ENCODE data around the gene DPH7.
"Not testable (repeated sequence)": the region's sequence is repeated elsewhere in the genome, so short reads cannot be mapped to it uniquely, and the experiment has no call there.

Gene DPH7

DNA sequence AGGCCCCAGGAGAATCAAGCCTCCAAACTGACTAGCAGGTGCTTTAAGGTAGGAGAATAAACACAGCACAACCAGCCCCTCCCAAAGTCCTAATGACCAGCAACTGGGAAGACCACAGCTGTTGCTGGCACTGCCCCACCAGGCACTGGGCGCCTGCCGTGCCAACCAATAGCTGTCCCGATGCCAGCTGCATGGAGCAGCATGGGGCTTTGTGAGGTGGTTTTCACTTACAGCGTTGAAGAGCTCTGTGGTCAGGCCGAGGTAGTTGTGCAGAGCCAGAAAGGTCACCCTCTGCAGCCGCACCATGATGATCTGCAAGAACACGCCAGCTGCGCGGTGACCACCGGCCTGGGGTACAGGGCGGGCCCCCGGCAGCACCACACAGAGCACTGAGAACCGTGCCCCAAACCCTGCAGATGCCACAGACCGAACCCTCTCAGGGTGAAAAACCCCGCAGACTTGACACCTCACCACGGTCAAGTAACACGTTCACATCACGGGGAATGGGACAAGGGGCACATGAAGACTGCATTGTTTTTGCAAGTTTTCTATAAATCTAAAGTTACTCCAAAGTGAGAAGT lies 57.2 kb downstream of the DPH7 start:
- peak in 1 of 51 donors; percentile 12 for DNase-seq

DNA sequence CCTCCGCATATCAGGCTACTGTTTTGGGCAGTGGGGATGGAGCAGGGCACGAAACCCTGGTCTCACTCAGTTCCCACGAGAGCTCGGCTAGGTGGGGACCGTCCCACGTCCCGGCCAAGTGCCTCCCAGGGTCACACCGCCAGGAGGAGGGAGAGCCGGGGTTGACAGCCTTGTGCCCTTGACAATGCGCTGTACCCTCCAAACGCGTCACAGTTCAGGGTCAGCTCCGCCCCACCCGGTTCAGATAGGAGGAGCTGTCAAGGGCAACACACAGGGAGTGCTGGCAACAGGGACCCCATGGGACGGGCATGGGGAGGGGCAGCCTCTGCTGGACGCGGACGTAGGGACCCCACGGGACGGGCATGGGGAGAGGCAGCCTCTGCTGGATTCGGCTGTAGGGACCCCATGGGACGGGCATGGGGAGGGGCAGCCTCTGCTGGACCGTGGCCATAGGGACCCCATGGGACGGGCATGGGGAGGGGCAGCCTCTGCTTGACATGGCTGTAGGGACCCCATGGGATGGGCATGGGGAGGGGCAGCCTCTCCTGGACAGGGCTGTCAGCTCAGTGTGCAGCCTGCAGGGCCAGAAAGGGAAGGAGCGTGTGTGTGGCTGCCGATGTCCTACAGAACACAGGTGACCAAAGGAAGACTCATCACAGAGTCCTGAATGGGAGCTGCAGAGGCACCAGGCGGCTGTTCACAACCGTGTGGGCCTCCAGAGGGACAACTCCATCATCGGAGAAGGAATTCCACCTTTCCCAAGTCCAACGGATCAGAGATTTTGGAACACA lies 57.9 kb downstream of the DPH7 start:
- no peak for DNase-seq

DNA sequence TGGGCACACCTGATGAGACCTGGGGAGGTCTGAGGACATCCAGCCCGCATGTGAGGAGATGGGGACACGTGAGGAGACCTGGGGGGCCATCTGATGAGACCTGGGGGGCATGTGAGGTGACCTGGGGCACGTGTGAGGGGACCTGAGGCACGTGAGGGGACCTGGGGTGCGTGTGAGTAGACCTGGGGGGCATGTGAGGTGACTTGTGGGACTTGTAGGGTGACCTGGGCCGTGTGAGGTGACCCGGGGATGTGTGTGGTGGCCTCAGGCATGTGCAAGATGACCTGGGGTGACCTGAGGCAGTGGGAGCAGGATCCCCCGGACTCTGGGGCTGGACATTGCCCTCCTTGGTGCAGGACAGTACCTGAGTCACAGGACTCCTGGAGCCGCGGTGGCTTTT lies 59.2 kb downstream of the DPH7 start:
- no peak for DNase-seq

DNA sequence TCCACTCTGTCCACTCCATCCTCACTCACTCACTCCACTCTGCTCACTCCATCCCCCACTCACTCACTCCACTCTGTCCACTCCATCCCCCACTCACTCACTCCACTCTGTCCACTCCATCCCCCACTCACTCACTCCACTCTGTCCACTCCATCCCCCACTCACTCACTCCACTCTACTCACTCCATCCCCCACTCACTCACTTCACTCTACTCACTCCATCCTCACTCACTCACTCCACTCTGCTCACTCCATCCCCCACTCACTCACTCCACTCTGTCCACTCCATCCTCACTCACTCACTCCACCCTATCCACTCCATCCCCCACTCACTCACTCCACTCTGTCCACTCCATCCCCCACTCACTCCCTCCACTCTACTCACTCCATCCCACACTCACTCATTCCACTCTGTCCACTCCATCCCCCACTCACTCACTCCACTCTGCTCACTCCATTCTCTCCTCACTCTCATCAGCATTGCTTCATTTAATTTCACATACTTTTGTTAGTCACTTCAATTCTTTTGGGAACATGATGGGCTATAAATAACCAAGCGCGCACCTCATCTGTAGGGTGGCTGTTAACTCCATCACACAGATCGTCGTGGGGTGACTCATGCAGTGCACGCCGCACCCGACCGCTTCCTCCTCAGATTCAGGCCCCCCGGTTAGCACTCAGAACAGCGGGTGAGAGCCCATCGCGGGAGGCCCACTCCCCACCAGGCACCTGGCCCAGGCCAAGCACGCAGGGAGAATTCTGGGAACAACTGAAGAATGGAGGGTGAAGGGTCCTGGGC lies 59.9 kb downstream of the DPH7 start:
- peak in 2 of 51 donors; percentile 24 to 25 for DNase-seq

DNA sequence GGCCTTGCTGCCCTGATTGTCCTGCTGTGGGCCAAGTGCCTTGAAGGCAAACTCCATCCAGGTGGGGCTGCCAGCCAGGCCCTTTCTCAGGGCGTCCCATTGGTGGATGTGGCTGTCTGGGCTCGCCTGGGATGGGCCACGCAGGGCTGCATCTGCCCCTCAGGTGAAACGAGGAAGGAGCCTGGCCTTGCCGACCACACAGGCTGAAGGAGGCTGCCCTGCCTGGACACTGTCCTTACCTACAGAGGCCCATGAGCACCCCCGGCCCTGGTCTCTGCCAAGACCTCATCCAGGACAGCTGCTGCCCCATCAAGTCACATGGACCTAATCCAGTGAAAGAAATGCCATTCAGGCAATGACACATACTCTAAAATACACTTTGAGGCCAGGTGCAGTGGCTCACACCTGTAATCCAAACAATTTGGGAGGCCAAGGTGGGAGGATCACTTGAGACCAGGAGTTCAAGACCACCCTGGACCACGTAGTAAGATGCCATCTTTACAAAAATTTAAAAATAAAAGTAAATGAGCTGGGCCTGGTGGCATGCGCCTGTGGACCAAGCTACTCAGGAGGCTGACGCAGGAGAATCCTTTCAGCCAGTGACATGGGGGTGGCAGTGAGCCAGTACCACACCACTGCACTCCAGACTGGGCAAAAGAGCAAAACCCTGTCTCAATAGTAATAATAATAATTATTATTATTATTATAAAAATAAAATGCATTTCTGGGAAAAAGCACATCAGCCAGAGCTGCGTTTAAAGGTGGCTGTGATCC lies 62.4 kb downstream of the DPH7 start:
- DNase-seq = no peak

DNA sequence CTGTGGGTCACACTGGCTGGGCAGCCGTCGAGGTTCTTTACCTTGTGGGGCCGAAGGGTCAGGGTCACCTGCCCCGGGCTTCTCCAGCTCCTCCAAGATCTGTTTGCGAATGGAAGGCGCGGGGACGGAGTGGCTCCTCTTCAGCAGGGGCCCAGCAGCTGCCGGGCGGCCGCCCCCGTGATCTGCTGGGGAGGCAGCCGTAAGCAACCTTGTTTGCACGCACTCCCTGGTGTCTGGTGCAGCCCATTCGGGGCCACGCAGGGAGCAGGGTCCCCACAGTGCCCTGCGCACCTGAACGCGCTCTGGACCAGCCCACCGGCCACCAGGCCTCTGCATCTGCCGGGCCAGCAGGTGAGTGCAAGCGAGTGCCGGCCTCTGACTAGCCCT lies 63.4 kb downstream of the DPH7 start:
- DNase-seq = no peak

DNA sequence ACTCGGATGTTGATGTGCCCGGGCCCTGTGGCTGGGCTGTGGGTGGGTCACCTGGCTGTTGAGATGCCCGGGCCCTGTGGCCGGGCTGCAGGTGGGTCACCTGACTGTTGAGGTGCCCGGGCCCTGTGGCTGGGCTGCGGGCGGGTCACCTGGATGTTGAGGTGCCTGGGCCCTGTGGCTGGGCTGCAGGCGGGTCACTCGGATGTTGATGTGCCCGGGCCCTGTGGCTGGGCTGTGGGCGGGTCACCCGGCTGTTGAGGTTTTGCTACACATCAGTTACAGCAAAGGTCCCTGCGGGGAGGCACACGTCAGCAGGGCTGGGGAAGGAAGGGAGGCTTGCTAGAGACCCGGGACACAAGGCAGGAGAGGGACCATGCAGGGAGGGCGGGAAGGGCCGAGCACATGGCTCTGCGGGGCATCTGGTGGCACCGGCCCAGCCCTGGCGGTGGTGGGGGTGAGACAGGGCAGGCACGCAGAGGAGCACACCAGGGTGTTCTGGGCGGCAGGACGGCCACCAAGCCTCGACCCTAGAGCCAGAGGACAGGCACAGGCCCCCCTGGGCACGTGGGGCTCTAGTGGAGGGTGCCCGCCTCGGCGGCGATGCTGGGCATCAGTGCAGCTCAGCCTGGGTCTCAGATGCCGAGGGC lies 63.9 kb downstream of the DPH7 start:
- no peak for DNase-seq

DNA sequence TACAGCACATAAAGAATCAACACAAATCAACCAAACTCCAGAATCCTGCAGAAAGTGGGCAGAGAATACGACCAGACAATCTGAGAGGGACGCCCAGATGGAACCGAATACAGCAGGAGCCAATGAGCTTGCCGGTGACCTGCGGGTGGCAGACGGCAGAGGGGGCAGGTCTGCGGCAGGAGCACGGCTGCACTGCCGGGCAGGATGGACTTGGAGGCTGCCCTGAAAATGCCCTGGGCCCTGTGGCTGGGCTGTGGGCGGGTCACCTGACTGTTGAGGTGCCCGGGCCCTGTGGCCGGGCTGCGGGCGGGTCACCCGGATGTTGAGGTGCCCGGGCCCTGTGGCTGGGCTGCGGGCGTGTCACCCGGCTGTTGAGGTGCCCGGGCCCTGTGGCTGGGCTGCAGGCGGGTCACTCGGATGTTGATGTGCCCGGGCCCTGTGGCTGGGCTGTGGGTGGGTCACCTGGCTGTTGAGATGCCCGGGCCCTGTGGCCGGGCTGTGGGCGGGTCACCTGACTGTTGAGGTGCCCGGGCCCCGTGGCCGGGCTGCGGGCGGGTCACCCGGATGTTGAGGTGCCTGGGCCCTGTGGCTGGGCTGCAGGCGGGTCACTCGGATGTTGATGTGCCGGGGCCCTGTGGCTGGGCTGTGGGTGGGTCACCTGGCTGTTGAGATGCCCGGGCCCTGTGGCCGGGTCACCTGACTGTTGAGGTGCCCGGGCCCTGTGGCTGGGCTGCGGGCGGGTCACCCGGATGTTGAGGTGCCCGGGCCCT lies 64.7 kb downstream of the DPH7 start:
- not testable (repeated sequence) for DNase-seq

DNA sequence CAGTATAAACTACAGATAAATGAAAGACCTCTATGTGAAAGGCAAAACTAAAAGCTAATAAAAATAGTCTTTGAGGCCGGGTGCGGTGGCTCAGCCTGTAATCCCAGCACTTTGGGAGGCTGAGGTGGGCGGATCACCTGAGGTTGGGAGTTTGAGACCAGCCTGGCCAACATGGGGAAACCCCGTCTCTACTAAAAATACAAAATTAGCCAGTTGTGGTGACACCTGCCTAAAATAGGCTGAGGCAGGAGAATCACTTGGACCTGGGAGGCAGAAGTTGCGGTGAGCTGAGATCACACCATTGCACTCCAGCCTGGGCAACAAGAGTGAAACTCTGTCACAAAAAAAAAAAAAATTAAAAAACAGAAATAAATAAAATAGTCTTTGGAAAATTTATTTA lies 65.6 kb downstream of the DPH7 start:
- DNase-seq = not testable (repeated sequence)

DNA sequence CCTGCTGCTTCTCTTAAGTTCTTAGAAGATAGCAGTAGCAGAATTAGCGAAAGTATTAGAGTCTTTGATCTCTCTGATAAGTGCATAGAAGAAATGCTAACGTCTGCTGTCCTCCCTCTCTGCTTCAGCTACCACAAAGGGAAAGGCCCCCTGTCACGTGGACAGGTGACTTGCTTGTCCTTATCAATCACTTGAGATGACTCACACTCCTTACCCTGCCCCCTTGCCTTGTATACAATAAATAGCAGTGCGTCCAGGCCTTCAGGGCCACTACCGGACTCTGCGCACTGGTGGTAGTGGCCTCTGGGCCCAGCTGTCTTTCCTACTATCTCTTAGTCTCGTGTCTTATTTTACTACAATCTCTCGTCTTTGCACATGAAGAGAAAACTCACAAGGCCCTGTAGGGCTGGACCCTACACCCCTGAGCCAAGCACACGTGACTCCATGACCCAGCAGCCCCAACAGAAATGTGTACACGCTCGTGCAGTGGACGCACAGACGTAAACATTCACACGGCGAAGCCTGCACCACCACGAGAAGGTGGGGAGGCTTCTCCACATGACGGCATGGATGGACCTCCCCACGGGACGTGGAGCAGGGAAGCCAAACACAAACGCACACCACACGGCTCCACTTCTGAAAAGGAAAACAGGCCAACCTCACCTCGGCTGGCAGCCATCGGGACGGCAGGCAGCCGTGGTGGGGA lies 66.8 kb downstream of the DPH7 start:
- no peak for DNase-seq

DNA sequence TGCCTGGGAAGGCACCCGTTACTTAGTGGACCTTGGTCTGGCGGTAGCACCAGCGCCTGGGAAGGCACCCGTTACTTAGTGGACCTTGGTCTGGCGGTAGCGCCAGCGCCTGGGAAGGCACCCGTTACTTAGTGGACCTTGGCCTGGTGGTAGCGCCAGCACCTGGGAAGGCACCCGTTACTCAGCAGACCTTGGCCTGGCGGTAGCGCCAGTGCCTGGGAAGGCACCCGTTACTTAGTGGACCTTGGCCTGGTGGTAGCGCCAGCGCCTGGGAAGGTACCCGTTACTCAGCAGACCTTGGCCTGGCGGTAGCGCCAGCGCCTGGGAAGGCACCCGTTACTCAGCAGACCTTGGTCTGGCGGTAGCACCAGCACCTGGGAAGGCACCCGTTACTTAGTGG lies 67.6 kb downstream of the DPH7 start:
- not testable (repeated sequence) for DNase-seq

DNA sequence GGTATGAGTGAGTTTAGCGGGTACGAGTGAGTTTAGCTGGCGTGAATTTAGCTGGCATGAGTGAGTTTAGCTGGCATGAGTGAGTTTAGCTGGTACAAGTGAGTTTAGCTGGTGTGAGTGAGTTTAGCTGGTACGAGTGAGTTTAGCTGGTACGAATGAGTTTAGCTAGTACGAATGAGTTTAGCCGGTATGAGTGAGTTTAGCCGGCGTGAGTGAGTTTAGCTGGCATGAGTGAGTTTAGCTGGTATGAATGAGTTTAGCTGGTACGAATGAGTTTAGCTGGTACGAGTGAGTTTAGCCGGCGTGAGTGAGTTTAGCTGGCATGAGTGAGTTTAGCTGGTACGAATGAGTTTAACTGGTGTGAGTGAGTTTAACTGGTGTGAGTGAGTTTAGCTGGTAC lies 69.5 kb downstream of the DPH7 start:
- no peak for DNase-seq

DNA sequence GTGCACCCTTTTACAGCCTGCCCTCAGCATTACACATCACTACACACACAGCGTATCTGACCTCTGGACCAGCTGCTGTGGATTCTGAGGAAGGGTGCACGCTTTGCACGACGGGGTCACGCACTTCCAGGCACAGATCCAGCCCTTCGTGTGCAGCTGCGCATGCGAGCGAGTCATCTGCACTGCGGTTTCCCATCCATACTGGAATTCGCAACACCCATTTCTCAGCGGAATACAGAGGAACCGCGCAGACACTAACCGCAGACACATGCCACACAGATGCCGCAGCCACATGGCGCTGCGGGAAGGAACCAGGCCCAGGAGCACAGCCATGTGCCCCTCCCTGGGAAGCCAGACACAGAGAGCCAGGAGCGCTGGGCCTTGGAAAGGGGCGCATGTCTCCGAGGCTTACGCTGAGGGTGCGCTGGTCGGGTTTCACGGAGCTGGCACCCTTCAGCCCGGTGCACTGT lies 72.0 kb downstream of the DPH7 start:
- DNase-seq = no peak

DNA sequence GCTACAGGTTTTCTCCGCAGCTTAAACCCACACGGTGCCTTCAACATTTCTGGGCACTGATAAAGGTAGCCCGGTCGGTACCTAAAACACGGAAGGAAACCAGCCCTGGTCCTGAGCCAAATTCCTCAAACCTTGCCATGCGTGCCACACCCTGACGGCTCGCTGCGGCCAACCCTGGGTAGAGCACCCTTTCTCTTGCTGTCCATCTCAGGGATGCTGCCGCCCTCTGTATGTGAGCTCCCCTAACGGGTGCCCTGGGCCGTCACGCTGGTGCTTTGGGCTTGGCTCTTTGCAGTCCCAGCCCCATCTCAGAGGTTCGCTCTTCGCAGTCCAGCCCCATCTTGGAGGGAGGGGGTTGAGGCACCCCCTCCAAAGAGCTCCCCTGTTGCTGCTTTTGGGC lies 72.5 kb downstream of the DPH7 start:
- DNase-seq = no peak

DNA sequence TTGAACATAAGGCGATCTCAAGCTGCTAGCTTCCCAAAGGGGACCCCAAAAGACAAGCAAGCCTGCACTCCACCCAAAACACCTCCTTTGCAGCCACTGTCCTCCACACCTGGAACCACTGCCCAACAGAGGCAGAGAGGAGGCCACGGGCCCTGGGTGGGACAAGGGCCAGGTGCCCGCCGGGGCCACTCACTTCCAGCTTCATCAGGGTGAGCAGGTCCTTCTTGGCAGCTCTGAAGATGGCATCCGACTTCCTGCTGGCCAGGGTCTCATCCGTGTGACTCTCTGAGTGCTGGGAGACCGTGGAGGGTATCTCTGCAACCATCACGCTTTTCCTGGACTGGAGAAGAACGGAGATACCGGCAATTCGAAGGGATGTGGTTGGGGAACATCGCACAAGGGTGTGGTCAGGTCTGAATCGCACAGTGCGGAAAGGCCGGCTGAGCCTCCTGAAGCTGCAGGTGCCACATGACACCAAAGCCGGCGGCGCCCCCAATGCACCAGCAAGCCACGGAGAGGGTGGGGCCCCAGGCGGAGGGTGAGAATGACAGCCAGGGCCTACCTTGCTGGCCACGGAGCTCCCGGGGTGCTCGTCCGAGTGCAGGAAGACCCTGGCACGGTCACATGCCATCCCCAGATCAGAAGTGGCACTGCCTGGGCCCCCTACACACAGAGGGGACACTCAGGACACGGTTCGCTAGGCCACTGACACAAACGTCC lies 73.1 kb downstream of the DPH7 start:
- DNase-seq = no peak

Data from hypothalamus (tissue), 51 donors.